Erythroblast (primary cell): ENCODE data around the gene NID2.

Experiments used
- DNase-seq, 2 experiments: peaks; one replicate each; lab custom pipeline; 2025; lab: John Stamatoyannopoulos, UW
- GATA1 ChIP-seq: IDR thresholded peaks from 2 replicates; pipeline ENCODE4 v1.6.1; 2011; ENCODE audit warnings: low read depth, mild to moderate bottlenecking, control low read depth, low read length, moderate library complexity
- POLR2A ChIP-seq: IDR thresholded peaks from 2 replicates; pipeline ENCODE4 v1.6.1; 2011; ENCODE audit warnings: mild to moderate bottlenecking, low read length

Gene NID2

GRCh38 chr14:52000019-52000582 is 68.8 kb downstream of the NID2 start:
- TF ChIP-seq GATA1 (no peak), POLR2A (no peak)
- no peak for DNase-seq

DNA sequence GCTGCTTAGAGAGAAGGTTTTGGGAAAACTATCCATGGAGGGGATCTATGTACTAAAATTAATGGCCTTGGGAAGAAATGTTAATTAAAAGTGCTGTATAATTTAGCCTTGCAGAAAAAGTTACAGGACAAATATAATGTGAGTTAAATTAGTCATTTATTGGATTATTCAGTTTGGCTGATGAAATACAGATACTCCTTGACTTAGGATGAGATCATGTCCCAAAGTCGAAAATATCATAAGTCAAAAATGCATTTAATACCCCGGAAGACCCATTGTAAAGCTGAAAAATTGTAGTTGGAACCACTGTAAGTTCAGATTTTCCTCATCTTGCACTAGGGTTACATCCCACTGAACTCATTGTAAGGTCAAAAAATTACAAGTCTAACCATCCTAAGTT is 69.8 kb downstream of the NID2 start:
- DNase-seq = no peak
- no peak for TF ChIP-seq GATA1
- no peak for TF ChIP-seq POLR2A

DNA sequence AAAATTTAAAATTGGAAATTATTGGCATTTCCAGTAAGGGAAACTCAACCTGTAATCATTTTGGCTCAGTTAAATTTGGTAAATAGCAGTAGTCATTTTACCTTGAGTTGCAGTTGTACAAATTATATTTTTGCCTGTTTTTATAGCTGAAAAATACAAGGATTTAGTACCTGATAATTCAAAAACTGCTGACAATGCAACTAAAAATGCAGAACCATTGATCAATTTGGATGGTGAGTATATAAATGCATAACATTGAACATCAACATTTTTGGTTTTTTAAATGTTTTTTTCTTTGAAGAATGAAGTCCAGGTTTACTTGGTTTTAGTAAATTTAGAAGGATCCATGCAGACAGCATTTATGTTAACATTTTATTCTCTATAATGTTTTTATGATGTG is 70.5 kb downstream of the NID2 start:
- DNase-seq = no peak
- TF ChIP-seq POLR2A = no peak
- no peak for TF ChIP-seq GATA1

DNA sequence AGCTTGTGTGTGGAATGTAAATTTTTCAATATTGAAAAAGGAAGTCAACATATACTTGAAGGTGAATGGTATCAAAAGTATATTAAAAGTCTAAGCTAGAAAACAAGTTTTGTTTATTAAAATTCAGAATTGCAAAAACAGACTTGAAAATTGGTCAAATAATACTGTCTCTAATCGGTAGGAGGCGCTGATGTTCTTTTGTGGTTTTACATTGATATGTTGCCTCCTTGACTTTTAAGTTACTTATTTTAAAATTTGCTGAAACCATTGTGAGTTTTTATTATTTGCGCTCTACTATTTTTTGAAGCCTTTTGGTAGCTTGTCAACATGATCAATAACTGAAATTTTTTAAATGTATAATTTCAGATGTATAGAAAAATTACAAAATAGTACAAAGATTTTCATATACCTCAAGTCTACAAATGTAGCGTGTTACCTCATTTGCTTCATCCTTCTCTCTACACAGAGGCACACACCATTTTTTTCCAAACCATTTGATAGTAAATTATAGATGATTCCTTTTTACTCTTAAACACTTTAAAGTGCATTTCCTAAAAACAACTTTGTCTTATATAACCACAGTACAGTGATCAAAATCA is 72.6 kb downstream of the NID2 start:
- peak; percentile 61 to 79 for DNase-seq

DNA sequence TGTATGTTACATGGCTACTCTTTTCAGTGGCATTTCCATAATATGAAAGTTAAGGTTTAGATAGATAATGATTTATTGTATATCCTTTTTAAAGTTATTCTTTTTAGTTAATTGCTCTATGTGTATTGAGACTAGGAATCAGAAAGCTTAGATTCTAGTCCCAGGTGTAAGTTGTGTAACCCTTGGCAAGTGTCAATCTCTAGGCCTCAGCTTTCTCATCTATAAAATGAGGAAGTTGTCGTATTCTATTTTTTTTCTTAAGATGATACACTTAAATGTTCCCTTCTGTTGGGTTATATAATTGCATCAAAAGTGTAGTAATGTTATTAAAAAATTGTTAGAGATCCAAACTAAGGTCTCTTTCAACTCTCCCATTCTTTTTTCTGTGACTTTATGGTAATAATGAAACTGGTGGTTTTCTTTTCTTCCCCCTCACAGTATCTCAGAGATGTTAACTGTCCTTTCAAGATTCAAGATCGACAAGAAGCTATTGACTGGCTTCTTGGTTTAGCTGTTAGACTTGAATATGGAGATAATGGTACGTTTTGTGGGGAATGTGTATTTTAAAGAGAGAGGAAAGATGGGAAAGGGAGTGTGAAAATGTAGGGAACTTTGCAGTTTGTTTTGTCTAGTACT is 75.5 kb downstream of the NID2 start:
- TF ChIP-seq POLR2A (no peak), GATA1 (no peak)
- no peak for DNase-seq

More for the DNA sequence above, 72.6 kb downstream of the NID2 start:
- no peak for TF ChIP-seq GATA1
- TF ChIP-seq POLR2A = no peak

GRCh38 chr14:51990488-51990887 is 78.4 kb downstream of the NID2 start:
- no peak for DNase-seq
- no peak for TF ChIP-seq POLR2A
- TF ChIP-seq GATA1 = no peak

GRCh38 chr14:51989293-51990234 is 79.3 kb downstream of the NID2 start, which contains the start of gene RTRAF:
RTRAF (plus strand) TSS chr14:51989546; CDS start chr14:51989640, 94 bp downstream.
- TF ChIP-seq GATA1 (no peak), POLR2A (peak; percentile 89)
- DNase-seq = peak; percentile 96

GRCh38 chr14:51988221-51988620 is 80.6 kb downstream of the NID2 start:
- peak; percentile 54 to 82 for DNase-seq
- TF ChIP-seq GATA1 = no peak
- no peak for TF ChIP-seq POLR2A

DNA sequence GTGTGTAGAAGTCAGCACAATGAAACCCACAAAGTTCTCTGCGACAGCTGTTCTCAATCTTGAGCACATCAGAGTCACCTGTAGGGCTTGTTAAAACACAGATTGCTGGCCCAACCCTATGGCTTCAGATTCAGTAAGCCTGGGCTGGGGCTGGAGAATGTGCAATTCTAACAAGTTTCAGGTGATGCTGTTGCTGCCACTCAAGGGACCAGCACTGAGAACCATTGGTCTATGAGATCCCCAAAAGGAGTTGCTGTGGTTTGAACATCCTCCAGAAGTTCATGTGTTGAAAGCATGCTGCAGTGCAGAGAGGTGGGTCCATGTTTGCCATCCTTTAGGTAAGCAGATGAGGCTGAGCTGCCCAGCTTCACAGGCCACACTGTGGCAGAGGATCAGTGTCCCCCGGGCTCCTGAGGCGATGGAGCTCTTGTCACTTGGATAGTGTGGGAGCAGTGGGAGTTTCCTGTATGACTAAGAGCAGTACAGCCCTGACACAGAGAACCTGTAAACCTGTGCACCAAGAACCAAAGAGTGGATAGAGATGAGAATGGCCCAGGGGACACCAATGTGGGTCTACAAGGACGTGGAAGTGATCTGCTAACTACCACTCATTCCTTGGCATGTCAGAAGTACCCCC is 87.5 kb downstream of the NID2 start:
- no peak for DNase-seq
- TF ChIP-seq GATA1 (no peak), POLR2A (no peak)

- TF ChIP-seq GATA1 (no peak), POLR2A (no peak)
- DNase-seq = peak; percentile 82 to 88
These were observed 89.7 kb downstream of the NID2 start for GRCh38 chr14:51979088-51979709.

GRCh38 chr14:51978681-51979085 is 90.2 kb downstream of the NID2 start:
- TF ChIP-seq GATA1 = no peak
- TF ChIP-seq POLR2A = no peak
- peak in 1 of 2 experiments; percentile 51 for DNase-seq

- peak in 1 of 2 experiments; percentile 14 for DNase-seq
These were observed 91.8 kb downstream of the NID2 start for GRCh38 chr14:51977075-51977474.

More at GRCh38 chr14:51977075-51977474, 91.8 kb downstream of the NID2 start:
- no peak for TF ChIP-seq POLR2A
- TF ChIP-seq GATA1 = no peak
